ENCODE measurements around the gene KLHL29.

GRCh38 chr2:23356711-23357110, 28.3 kb upstream of the KLHL29 start:
- TF ChIP-seq TAF1 (IDR thresholded peaks at IDR 0.05; ENCODE audit: borderline replicate concordance, low read depth, low read length): no peak
- TF ChIP-seq, protein P1, sequence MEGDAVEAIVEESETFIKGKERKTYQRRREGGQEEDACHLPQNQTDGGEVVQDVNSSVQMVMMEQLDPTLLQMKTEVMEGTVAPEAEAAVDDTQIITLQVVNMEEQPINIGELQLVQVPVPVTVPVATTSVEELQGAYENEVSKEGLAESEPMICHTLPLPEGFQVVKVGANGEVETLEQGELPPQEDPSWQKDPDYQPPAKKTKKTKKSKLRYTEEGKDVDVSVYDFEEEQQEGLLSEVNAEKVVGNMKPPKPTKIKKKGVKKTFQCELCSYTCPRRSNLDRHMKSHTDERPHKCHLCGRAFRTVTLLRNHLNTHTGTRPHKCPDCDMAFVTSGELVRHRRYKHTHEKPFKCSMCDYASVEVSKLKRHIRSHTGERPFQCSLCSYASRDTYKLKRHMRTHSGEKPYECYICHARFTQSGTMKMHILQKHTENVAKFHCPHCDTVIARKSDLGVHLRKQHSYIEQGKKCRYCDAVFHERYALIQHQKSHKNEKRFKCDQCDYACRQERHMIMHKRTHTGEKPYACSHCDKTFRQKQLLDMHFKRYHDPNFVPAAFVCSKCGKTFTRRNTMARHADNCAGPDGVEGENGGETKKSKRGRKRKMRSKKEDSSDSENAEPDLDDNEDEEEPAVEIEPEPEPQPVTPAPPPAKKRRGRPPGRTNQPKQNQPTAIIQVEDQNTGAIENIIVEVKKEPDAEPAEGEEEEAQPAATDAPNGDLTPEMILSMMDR (IDR thresholded peaks at IDR 0.05 in 2 of 3, conservative IDR thresholded peaks at IDR 0.05 in 1 of 3; ENCODE audit: control insufficient read depth in 2 of 3, extremely low read depth in 1 of 3, insufficient read depth in 1 of 3, low read depth in 3 of 3, low read length in 3 of 3): no peak
- no peak for TF ChIP-seq SREBF1 (IDR thresholded peaks at IDR 0.05; ENCODE audit: low read length)
- no peak for TF ChIP-seq DPF2 (IDR thresholded peaks at IDR 0.05)
- TF ChIP-seq SMAD1 (IDR thresholded peaks at IDR 0.05; ENCODE audit: low read depth, partially characterized antibody): no peak
- TF ChIP-seq EZH2 (IDR thresholded peaks at IDR 0.05; ENCODE audit: borderline replicate concordance, control insufficient read depth, low read depth, low read length): no peak
- TF ChIP-seq EP300 (IDR thresholded peaks at IDR 0.05; ENCODE audit: borderline replicate concordance in 1 of 2, control insufficient read depth in 1 of 2, low read depth in 2 of 2, low read length in 2 of 2): no peak
- TF ChIP-seq CHD1 (IDR thresholded peaks at IDR 0.05; ENCODE audit: low read depth, low read length): no peak
- no peak for TF ChIP-seq POLR2A (IDR thresholded peaks at IDR 0.05; ENCODE audit: low read depth, low read length)
- no peak for TF ChIP-seq RCOR1 (conservative IDR thresholded peaks at IDR 0.05; ENCODE audit: low read depth, low read length)
- TF ChIP-seq JUNB (IDR thresholded peaks at IDR 0.05): no peak
